ENCODE data around the gene ABCD1. TPM values are rescaled to one million over a fixed set of nuclear protein-coding genes. Genes with fewer than 3 reads are reported as not detected.
"Not testable (repeated sequence)": the region's sequence is repeated elsewhere in the genome, so short reads cannot be mapped to it uniquely, and the experiment has no call there.

Gene ABCD1
- polyA plus RNA-seq: 10 to 100 TPM; 10.1 to 37.3 (median 20.4) TPM
- long read RNA-seq, donor 1, partial matches to known transcripts: 0 of 5 reads
- long read RNA-seq, donor 1, other reads (novel, unspliced or antisense): 0 of 5 reads
- long read RNA-seq, donor 2: 0 reads
- long read RNA-seq, donor 3, partial matches to known transcripts: 0 of 1 reads
- long read RNA-seq, donor 3, other reads (novel, unspliced or antisense): 0 of 1 reads
- long read RNA-seq, donor 4: 0 reads
- long read RNA-seq, donor 5: 0 reads
- long read RNA-seq, donor 6, partial matches to known transcripts: 0 of 1 reads
- long read RNA-seq, donor 6, other reads (novel, unspliced or antisense): 0 of 1 reads
- long read RNA-seq, donor 7: 0 reads
- long read RNA-seq, donor 8, partial matches to known transcripts: 0 of 1 reads
- long read RNA-seq, donor 8, other reads (novel, unspliced or antisense): 0 of 1 reads
- long read RNA-seq, donor 9, partial matches to known transcripts: 0 of 1 reads
- long read RNA-seq, donor 9, other reads (novel, unspliced or antisense): 0 of 1 reads
- long read RNA-seq, donor 10: 0 reads

DNA sequence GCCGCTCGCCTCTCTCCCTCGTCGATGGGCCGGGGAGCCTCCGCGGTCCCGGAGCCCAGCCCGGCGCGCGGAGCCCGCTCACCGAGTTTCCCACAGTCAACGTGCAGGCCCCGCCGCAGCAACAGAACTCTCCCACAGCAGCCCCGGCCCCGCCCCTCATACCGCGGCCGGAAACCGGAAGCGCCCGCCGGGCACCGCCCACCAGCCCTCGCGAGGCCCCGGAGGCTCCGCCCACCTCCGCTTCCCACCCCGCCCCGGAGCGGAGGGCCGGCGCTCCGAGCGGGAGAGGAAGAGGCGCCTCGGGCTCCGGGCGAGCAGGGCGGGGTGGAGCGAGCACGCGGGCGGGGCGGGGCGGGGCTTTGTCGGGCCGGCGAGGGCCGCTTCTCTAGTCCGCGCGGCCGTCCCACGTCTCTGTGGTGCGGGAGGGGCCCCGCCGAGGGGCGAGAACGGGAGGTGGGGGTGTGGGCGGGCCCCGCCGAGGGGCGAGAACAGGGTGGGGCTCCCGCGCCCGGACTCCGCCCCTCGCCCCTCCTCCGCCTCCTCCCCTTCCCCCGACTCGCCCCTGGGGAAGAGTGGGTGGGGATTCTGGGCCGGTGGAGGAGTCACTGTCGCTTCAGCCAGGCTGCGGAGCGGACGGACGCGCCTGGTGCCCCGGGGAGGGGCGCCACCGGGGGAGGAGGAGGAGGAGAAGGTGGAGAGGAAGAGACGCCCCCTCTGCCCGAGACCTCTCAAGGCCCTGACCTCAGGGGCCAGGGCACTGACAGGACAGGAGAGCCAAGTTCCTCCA lies at the start of gene ABCD1, which contains the start of gene BCAP31:
TSS of gene ABCD1 (plus strand) at position 605 of the 787 bp plus-strand sequence. CDS start 411 bp downstream, outside the sequence.
TSS of gene BCAP31 (minus strand) at position 136 of the 787 bp plus-strand sequence. CDS start 1,143 bp downstream, outside the sequence.
- DNase-seq: peak; percentile 88 to 93
- H3K27me3 ChIP-seq (ENCODE audit: control insufficient read depth in 3 of 3, insufficient read depth in 3 of 3, low read length in 3 of 3): no peaks in the 10 kb centered on the region
- H3K4me3 ChIP-seq (ENCODE audit: low read depth in 1 of 3, low read length in 3 of 3): peak within 1 kb of the TSS; percentile 57 to 75 (median 65)
- no peak for FAIRE-seq
- H3K9me3 ChIP-seq (ENCODE audit: control insufficient read depth in 2 of 2, insufficient read depth in 1 of 2, low read depth in 1 of 2, low read length in 1 of 2): no peaks in the 10 kb centered on the region
- H3K4me1 ChIP-seq (ENCODE audit: control insufficient read depth in 3 of 3, insufficient read depth in 2 of 3, low read depth in 1 of 3, low read length in 2 of 3): peaks cover 0 to 44% (median 4%) of the 10 kb centered on the region in 3 donors
- H3K36me3 ChIP-seq (ENCODE audit: control insufficient read depth in 3 of 3, insufficient read depth in 2 of 3, low read depth in 1 of 3, low read length in 3 of 3): peaks cover 0 to 33% (median 0%) of the 10 kb centered on the region in 3 donors
- H3K27ac ChIP-seq (ENCODE audit: low read depth in 1 of 3, low read length in 2 of 3): peak within 1 kb of the TSS; percentile 92 to 96 (median 93)
- WGBS, 3 donors: 0 to 23% (median 20%) methylated on average over 1 to 72 of the region's 88 CpGs

DNA sequence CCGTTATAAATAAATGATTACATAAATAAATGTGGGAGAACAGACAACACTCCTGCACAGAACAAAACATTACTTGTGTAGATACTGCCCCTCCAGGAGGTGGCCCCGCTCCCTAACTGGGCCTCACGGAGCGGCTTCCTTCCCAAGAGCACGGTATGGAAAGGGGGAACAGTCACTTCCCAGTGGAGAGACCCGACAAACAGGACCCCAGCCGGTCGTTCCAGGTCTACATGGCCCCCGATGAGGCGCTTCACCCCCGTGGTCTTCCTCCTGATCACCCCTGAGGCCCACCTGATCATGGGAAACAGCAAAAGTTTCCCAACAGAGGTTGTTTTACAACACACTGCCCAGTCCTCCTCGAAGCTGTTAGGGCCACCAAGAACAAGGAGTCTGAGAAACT lies 43.5 kb upstream of the ABCD1 start:
- H3K4me1 ChIP-seq (ENCODE audit: control insufficient read depth in 3 of 3, insufficient read depth in 2 of 3, low read depth in 1 of 3, low read length in 2 of 3): peaks cover 0 to 27% (median 0%) of the 10 kb centered on the region in 3 donors
- H3K9me3 ChIP-seq (ENCODE audit: control insufficient read depth in 2 of 2, insufficient read depth in 1 of 2, low read depth in 1 of 2, low read length in 1 of 2): peaks cover 0 to 3% of the 10 kb centered on the region in 2 donors
- H3K27me3 ChIP-seq (ENCODE audit: control insufficient read depth in 3 of 3, insufficient read depth in 3 of 3, low read length in 3 of 3): no peaks in the 10 kb centered on the region
- no peak for FAIRE-seq
- WGBS, 3 donors: 67 to 78% (median 69%) methylated on average over 12 of the region's 12 CpGs
- no peak overlapping the region for H3K4me3 ChIP-seq (ENCODE audit: low read depth in 1 of 3, low read length in 3 of 3)
- peak overlapping the region in 1 of 3 donors; percentile 68 for H3K27ac ChIP-seq (ENCODE audit: low read depth in 1 of 3, low read length in 2 of 3)
- H3K36me3 ChIP-seq (ENCODE audit: control insufficient read depth in 3 of 3, insufficient read depth in 2 of 3, low read depth in 1 of 3, low read length in 3 of 3): no peaks in the 10 kb centered on the region
- no peak for DNase-seq

DNA sequence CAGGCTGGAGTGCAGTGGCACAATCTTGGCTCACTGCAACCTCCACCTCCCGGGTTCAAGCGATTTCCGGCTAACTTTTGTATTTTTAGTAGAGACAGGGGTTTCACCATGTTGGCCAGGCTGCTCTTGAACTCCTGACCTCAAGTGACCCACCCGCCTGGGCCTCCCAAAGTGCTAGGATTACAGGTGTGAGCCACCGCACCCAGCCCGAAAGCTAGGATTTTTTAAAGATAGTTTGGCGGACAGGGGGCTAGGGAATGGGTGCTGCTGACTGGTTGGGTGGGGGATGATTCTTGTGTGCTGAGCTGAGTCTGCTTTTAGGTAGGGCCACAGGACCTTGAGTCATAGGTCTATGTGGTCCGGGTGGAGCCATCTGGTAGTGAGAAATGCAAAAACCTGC lies 41.2 kb upstream of the ABCD1 start:
- not testable (repeated sequence) for FAIRE-seq; H3K9me3 ChIP-seq (ENCODE audit: control insufficient read depth in 2 of 2, insufficient read depth in 1 of 2, low read depth in 1 of 2, low read length in 1 of 2); DNase-seq; H3K27ac ChIP-seq (ENCODE audit: low read depth in 1 of 3, low read length in 2 of 3); H3K4me3 ChIP-seq (ENCODE audit: low read depth in 1 of 3, low read length in 3 of 3); H3K27me3 ChIP-seq (ENCODE audit: control insufficient read depth in 3 of 3, insufficient read depth in 3 of 3, low read length in 3 of 3); H3K36me3 ChIP-seq (ENCODE audit: control insufficient read depth in 3 of 3, insufficient read depth in 2 of 3, low read depth in 1 of 3, low read length in 3 of 3)
- WGBS, 3 donors: 96 to 98% (median 97%) methylated on average over 8 of the region's 8 CpGs
- H3K4me1 ChIP-seq (ENCODE audit: control insufficient read depth in 3 of 3, insufficient read depth in 2 of 3, low read depth in 1 of 3, low read length in 2 of 3): peaks cover 0 to 29% (median 0%) of the 10 kb centered on the region in 3 donors

DNA sequence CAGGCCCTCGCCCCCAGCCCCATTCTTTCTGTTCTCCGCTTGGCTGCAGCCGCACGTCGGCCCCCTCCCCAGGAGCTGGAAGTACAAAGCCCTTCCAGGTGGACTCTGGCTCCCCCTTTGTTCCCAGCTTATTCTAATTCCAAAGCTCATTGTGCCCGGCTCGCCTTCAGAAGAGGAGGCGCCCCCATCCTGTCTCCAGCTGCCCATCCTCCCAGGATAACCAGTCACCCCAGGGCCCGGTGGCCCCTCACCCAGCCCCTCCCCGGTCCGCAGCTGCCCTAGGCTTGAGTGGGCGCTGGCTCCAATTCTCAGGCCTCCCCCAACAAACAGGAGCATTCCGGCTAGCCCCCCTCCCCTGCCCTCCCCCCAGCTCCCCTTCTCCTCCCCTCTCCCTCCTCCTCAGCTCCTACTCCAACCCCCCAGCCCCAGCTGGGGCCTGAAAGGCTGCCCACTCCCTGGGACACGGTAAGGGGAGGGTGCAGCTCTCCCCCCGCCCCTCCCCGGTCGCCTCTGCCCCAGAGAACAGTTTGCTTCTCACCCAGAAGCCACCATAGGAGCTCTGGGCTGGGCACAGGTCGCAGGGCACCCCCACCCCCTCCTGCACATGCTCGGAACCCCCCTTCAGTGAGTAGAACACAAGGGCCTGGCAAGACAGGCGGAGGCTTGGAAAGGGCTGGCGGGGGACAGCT lies 40.0 kb upstream of the ABCD1 start:
- Histone ChIP-seq H3K4me3 (ENCODE audit: low read depth in 1 of 3, low read length in 3 of 3) (no peak overlapping the region), H3K27ac (ENCODE audit: low read depth in 1 of 3, low read length in 2 of 3) (peak overlapping the region in 1 of 3 donors; percentile 51), H3K36me3 (ENCODE audit: control insufficient read depth in 3 of 3, insufficient read depth in 2 of 3, low read depth in 1 of 3, low read length in 3 of 3) (peaks cover 0 to 3% (median 0%) of the 10 kb centered on the region in 3 donors), H3K27me3 (ENCODE audit: control insufficient read depth in 3 of 3, insufficient read depth in 3 of 3, low read length in 3 of 3) (no peaks in the 10 kb centered on the region), H3K4me1 (ENCODE audit: control insufficient read depth in 3 of 3, insufficient read depth in 2 of 3, low read depth in 1 of 3, low read length in 2 of 3) (peaks cover 0 to 29% (median 0%) of the 10 kb centered on the region in 3 donors), H3K9me3 (ENCODE audit: control insufficient read depth in 2 of 2, insufficient read depth in 1 of 2, low read depth in 1 of 2, low read length in 1 of 2) (peaks cover 0 to 3% of the 10 kb centered on the region in 2 donors)
- WGBS, 3 donors: 31 to 48% (median 46%) methylated on average over 10 to 21 of the region's 21 CpGs
- FAIRE-seq: no peak
- no peak for DNase-seq

DNA sequence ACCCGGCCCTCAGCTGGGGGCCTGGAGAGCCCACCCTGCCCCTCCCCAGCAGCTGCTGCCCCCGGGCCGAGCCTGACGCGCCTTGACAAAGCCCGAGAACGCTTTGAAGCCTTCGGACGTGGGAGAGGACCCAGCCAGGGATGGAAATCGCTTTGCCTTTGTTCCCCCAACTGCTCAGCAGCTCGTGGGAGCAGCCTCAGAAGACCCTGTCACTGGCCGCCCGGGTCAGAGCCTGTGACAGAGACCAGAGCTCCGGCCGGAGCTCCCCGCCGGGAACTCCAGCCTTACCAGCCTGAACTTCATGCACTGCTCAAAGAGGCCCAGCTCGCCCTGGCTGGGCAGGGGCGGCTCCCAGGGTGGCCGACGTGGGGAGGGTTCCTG lies 39.5 kb upstream of the ABCD1 start:
- no peak for FAIRE-seq

DNA sequence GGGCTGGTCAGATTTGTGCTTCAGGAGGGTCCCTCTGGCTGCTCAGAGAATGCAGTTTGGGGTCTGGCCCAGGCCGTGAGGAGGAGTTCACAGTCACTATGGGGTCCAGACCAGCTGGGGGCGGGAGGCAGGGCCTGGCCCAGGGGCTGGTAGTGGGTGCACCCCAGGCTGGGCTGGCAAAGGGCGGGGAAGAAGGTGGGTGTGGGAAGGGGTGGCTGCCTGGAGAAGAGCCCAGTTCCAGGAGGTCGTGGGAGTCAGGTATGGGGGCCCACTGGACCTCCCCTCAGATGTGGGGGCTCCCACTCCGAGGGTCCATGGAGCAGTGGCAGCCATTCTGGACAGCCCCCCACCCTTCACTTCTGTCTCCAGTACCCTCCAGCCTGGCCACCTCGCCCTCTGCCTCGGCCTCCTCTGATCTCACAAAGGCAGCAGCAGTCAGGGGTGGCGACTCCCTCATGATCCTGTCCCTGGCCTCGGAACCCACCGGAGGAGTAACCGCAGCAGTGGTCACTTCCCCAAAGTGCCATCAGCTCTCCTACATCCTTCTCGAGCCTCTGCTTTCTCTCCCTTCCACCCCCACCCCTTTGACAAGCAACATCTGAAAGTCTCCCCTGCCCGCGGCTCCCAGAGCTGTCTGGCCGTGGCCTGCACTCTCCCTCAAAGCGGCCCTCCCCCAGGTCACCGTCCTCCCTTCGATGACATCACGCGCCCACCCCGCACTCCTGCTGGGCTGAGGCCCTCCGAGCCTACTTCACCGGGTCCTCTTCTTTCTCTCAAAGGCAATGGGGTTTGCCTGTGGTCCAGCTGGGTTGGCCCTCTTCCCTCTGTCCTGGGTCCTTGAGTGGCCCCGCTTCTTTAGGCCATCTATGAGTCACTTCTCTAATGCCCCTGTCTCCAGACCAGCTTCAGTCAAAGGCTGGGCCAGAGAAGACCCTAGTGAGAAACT lies 38.6 kb upstream of the ABCD1 start:
- Histone ChIP-seq H3K4me3 (ENCODE audit: low read depth in 1 of 3, low read length in 3 of 3) (no peak overlapping the region), H3K4me1 (ENCODE audit: control insufficient read depth in 3 of 3, insufficient read depth in 2 of 3, low read depth in 1 of 3, low read length in 2 of 3) (peaks cover 0 to 28% (median 0%) of the 10 kb centered on the region in 3 donors), H3K9me3 (ENCODE audit: control insufficient read depth in 2 of 2, insufficient read depth in 1 of 2, low read depth in 1 of 2, low read length in 1 of 2) (peaks cover 0 to 3% of the 10 kb centered on the region in 2 donors), H3K27ac (ENCODE audit: low read depth in 1 of 3, low read length in 2 of 3) (peak overlapping the region in 1 of 3 donors; percentile 51), H3K27me3 (ENCODE audit: control insufficient read depth in 3 of 3, insufficient read depth in 3 of 3, low read length in 3 of 3) (no peaks in the 10 kb centered on the region), H3K36me3 (ENCODE audit: control insufficient read depth in 3 of 3, insufficient read depth in 2 of 3, low read depth in 1 of 3, low read length in 3 of 3) (peaks cover 0 to 17% (median 0%) of the 10 kb centered on the region in 3 donors)
- DNase-seq: no peak
- WGBS, 3 donors: 75 to 84% (median 77%) methylated on average over 19 to 24 of the region's 24 CpGs
- no peak for FAIRE-seq

More for the DNA sequence above, 39.5 kb upstream of the ABCD1 start:
- Histone ChIP-seq H3K27ac (ENCODE audit: low read depth in 1 of 3, low read length in 2 of 3) (peak overlapping the region in 1 of 3 donors; percentile 51), H3K4me3 (ENCODE audit: low read depth in 1 of 3, low read length in 3 of 3) (no peak overlapping the region), H3K27me3 (ENCODE audit: control insufficient read depth in 3 of 3, insufficient read depth in 3 of 3, low read length in 3 of 3) (no peaks in the 10 kb centered on the region), H3K4me1 (ENCODE audit: control insufficient read depth in 3 of 3, insufficient read depth in 2 of 3, low read depth in 1 of 3, low read length in 2 of 3) (peaks cover 0 to 29% (median 0%) of the 10 kb centered on the region in 3 donors), H3K36me3 (ENCODE audit: control insufficient read depth in 3 of 3, insufficient read depth in 2 of 3, low read depth in 1 of 3, low read length in 3 of 3) (peaks cover 0 to 9% (median 0%) of the 10 kb centered on the region in 3 donors), H3K9me3 (ENCODE audit: control insufficient read depth in 2 of 2, insufficient read depth in 1 of 2, low read depth in 1 of 2, low read length in 1 of 2) (peaks cover 0 to 3% of the 10 kb centered on the region in 2 donors)
- DNase-seq: no peak
- WGBS, 3 donors: 64 to 79% (median 68%) methylated on average over 15 to 21 of the region's 21 CpGs

DNA sequence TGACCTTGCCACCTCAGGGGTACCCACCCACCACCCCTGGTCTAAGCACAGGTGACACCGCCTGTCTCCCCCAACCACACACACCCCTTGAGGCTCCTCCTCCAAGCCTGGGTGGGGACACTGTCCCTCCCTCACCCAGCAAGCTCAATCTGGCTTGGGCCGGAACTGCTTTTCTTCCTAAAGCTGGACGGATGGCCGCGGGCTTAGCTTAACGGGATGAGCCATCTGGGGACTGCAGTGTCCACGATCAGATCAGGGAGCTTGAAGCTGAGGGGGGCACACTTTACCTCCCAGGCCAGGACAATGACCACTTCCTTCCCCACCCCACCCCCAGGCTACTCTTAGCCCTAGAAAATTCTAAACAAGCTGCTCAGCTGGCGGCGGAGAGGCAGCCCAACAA lies 37.9 kb upstream of the ABCD1 start:
- H3K4me1 ChIP-seq (ENCODE audit: control insufficient read depth in 3 of 3, insufficient read depth in 2 of 3, low read depth in 1 of 3, low read length in 2 of 3): peaks cover 0 to 24% (median 0%) of the 10 kb centered on the region in 3 donors
- 54 to 70% (median 61%) methylated on average over 6 to 9 of the region's 9 CpGs for WGBS, 3 donors
- H3K36me3 ChIP-seq (ENCODE audit: control insufficient read depth in 3 of 3, insufficient read depth in 2 of 3, low read depth in 1 of 3, low read length in 3 of 3): peaks cover 0 to 24% (median 0%) of the 10 kb centered on the region in 3 donors
- H3K27me3 ChIP-seq (ENCODE audit: control insufficient read depth in 3 of 3, insufficient read depth in 3 of 3, low read length in 3 of 3): no peaks in the 10 kb centered on the region
- H3K27ac ChIP-seq (ENCODE audit: low read depth in 1 of 3, low read length in 2 of 3): peak overlapping the region in 1 of 3 donors; percentile 83
- FAIRE-seq (no peak), DNase-seq (no peak)
- peaks cover 0 to 3% of the 10 kb centered on the region in 2 donors for H3K9me3 ChIP-seq (ENCODE audit: control insufficient read depth in 2 of 2, insufficient read depth in 1 of 2, low read depth in 1 of 2, low read length in 1 of 2)
- no peak overlapping the region for H3K4me3 ChIP-seq (ENCODE audit: low read depth in 1 of 3, low read length in 3 of 3)
